ENCODE measurements around the gene NHERF2. TPM values are rescaled to one million over a fixed set of nuclear protein-coding genes. Genes with fewer than 3 reads are reported as not detected.

NHERF2 gene
- polyA plus RNA-seq, result 10 to 100 TPM; 26.3 to 36.1 TPM

DNA sequence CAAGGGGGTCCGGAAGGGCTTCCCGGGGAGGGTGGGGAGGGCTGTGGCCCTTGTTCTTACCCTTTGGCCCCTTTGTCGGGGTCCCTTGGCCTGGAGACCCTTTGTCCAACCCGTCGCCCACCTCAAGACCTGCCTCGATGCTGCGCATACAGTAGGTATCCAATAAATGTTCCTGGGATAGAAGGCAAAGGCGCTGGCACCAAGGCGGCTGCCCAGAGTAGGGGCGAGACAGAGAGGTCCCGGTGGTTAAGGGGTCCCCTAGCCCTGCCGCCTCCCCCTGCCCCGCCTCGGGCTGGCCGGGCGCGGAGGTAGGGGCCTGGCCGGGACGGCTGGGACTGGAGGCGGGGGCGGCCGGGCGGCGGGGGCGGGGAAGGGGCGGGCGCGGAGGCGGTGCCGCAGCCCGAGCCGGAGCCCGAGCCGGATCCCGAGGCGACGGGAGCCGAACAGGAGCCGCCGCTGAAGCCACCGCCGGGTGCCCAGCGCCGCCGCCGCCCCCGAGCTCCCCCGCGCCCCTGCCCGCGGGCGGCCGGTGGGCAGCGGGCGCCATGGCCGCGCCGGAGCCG, at the start of gene NHERF2:
Gene NHERF2, plus strand, starts transcription at position 442 of the 563 bp plus-strand sequence. Its CDS starts 104 bp downstream, at position 546.
- Histone ChIP-seq H3K36me3 (ENCODE audit: control insufficient read depth in 2 of 2, insufficient read depth in 2 of 2, low read length in 1 of 2) (no peaks in the 10 kb centered on the region), H3K27me3 (ENCODE audit: control insufficient read depth in 1 of 2, insufficient read depth in 2 of 2, low read length in 2 of 2) (no peaks in the 10 kb centered on the region), H3K27ac (ENCODE audit: low read depth in 2 of 2, low read length in 1 of 2) (peak within 1 kb of the TSS; percentile 60 to 63), H3K4me1 (ENCODE audit: control insufficient read depth in 2 of 2, insufficient read depth in 2 of 2, low read length in 1 of 2) (peaks cover 10 to 25% of the 10 kb centered on the region in 2 donors), H3K9me3 (ENCODE audit: control insufficient read depth in 2 of 2, insufficient read depth in 1 of 2, low read depth in 1 of 2, low read length in 1 of 2) (no peaks in the 10 kb centered on the region), H3K4me3 (ENCODE audit: low read depth in 1 of 2, low read length in 2 of 2) (peak within 1 kb of the TSS; percentile 55 to 63)
- WGBS, 2 donors, result 7% methylated on average over 52 to 59 of the region's 59 CpGs

DNA sequence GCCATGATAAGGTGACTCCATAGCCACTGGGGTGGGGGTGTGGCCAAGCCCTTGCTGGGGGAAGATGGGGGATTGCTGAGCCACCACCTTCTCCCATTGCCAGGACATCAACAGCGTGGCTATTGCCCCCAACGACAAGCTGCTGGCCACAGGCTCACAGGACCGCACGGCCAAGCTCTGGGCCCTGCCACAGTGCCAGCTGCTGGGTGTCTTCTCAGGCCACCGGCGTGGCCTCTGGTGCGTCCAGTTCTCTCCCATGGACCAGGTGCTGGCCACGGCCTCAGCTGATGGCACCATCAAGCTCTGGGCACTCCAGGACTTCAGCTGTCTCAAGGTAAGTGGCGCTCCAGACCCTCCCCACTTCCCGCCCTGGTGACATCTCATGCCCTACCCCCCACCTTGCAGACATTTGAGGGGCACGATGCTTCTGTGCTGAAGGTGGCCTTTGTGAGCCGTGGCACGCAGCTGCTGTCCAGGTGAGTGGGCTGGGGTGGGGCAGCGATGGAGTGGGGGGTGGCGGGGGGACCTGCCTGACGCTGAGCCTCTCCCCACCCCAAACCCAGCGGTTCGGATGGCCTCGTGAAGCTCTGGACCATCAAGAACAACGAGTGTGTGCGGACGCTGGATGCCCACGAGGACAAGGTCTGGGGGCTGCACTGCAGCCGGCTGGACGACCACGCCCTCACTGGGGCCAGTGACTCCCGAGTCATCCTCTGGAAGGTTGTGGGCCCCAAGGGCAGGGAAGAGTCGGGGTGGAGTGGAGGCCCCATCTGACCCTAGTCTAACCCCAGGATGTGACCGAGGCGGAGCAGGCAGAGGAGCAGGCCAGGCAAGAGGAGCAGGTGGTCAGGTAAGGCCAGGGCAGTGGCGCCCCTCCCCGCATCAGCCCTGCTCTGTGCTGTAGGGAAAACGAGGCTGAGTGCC, 49.5 kb upstream of the NHERF2 start:
- H3K27me3 ChIP-seq (ENCODE audit: control insufficient read depth in 1 of 2, insufficient read depth in 2 of 2, low read length in 2 of 2), result peaks cover 0 to 10% of the 10 kb centered on the region in 2 donors
- H3K9me3 ChIP-seq (ENCODE audit: control insufficient read depth in 2 of 2, insufficient read depth in 1 of 2, low read depth in 1 of 2, low read length in 1 of 2), result no peaks in the 10 kb centered on the region
- WGBS, 2 donors, result 88 to 90% methylated on average over 32 to 33 of the region's 33 CpGs
- H3K27ac ChIP-seq (ENCODE audit: low read depth in 2 of 2, low read length in 1 of 2), result no peak overlapping the region
- H3K4me1 ChIP-seq (ENCODE audit: control insufficient read depth in 2 of 2, insufficient read depth in 2 of 2, low read length in 1 of 2), result peaks cover 4 to 46% of the 10 kb centered on the region in 2 donors
- H3K4me3 ChIP-seq (ENCODE audit: low read depth in 1 of 2, low read length in 2 of 2), result no peak overlapping the region
- peaks cover 5 to 47% of the 10 kb centered on the region in 2 donors for H3K36me3 ChIP-seq (ENCODE audit: control insufficient read depth in 2 of 2, insufficient read depth in 2 of 2, low read length in 1 of 2)

DNA sequence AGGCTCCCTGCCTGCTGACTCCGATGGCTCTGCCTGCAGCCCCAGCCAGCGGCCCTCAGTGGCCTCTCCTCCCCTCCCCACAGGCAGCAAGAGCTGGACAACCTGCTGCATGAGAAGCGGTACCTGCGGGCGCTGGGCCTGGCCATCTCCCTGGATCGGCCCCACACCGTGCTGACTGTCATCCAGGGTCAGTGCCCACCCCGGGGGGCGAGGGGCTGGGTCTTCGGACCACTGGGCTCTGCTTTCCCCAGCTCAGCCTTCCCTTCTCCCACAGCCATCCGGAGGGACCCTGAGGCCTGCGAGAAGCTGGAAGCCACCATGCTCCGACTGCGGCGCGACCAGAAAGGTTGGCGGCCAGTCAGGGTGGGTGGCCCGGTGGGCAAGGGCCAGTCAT, 48.8 kb upstream of the NHERF2 start:
- Histone ChIP-seq H3K36me3 (ENCODE audit: control insufficient read depth in 2 of 2, insufficient read depth in 2 of 2, low read length in 1 of 2) (peaks cover 5 to 47% of the 10 kb centered on the region in 2 donors), H3K27me3 (ENCODE audit: control insufficient read depth in 1 of 2, insufficient read depth in 2 of 2, low read length in 2 of 2) (peaks cover 0 to 10% of the 10 kb centered on the region in 2 donors), H3K9me3 (ENCODE audit: control insufficient read depth in 2 of 2, insufficient read depth in 1 of 2, low read depth in 1 of 2, low read length in 1 of 2) (no peaks in the 10 kb centered on the region), H3K27ac (ENCODE audit: low read depth in 2 of 2, low read length in 1 of 2) (peak overlapping the region in 1 of 2 donors; percentile 60), H3K4me3 (ENCODE audit: low read depth in 1 of 2, low read length in 2 of 2) (peak overlapping the region in 1 of 2 donors; percentile 6), H3K4me1 (ENCODE audit: control insufficient read depth in 2 of 2, insufficient read depth in 2 of 2, low read length in 1 of 2) (peaks cover 4 to 41% of the 10 kb centered on the region in 2 donors)
- 91 to 95% methylated on average over 18 of the region's 18 CpGs for WGBS, 2 donors

DNA sequence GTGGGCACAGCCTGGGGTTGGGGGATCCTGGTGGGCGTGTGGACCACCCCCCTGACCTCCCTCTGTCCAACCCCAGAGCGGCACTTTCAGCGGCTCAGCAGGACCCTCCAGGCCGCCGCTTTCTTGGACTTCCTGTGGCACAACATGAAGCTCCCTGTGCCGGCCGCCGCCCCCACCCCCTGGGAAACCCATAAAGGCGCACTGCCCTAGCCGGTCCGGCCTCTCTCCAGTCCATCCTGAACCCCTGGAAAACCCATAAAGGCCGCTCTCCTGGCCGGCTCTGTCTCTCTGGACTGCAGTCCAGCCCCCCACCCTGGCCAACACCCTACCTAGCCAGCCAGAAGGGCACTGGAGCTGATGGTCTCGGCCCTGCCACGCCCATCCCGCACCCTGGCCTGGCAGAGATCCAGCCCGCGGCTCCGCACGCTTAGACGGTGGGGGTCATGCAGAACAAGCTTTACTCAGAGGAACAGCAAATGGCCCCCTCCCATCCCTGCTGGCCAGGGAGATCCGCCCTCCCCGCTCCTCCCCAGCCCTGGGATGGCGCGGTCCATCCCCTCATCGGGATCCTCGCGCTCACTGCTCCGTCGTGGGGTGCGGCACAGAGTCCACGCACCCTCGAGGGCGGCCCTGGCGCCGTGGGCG, 48.1 kb upstream of the NHERF2 start:
- Histone ChIP-seq H3K27me3 (ENCODE audit: control insufficient read depth in 1 of 2, insufficient read depth in 2 of 2, low read length in 2 of 2) (peaks cover 0 to 10% of the 10 kb centered on the region in 2 donors), H3K27ac (ENCODE audit: low read depth in 2 of 2, low read length in 1 of 2) (peak overlapping the region; percentile 78 to 79), H3K9me3 (ENCODE audit: control insufficient read depth in 2 of 2, insufficient read depth in 1 of 2, low read depth in 1 of 2, low read length in 1 of 2) (no peaks in the 10 kb centered on the region), H3K36me3 (ENCODE audit: control insufficient read depth in 2 of 2, insufficient read depth in 2 of 2, low read length in 1 of 2) (peaks cover 5 to 47% of the 10 kb centered on the region in 2 donors), H3K4me3 (ENCODE audit: low read depth in 1 of 2, low read length in 2 of 2) (peak overlapping the region; percentile 42), H3K4me1 (ENCODE audit: control insufficient read depth in 2 of 2, insufficient read depth in 2 of 2, low read length in 1 of 2) (peaks cover under 1 to 43% of the 10 kb centered on the region in 2 donors)
- 57 to 74% methylated on average over 35 to 37 of the region's 37 CpGs for WGBS, 2 donors

DNA sequence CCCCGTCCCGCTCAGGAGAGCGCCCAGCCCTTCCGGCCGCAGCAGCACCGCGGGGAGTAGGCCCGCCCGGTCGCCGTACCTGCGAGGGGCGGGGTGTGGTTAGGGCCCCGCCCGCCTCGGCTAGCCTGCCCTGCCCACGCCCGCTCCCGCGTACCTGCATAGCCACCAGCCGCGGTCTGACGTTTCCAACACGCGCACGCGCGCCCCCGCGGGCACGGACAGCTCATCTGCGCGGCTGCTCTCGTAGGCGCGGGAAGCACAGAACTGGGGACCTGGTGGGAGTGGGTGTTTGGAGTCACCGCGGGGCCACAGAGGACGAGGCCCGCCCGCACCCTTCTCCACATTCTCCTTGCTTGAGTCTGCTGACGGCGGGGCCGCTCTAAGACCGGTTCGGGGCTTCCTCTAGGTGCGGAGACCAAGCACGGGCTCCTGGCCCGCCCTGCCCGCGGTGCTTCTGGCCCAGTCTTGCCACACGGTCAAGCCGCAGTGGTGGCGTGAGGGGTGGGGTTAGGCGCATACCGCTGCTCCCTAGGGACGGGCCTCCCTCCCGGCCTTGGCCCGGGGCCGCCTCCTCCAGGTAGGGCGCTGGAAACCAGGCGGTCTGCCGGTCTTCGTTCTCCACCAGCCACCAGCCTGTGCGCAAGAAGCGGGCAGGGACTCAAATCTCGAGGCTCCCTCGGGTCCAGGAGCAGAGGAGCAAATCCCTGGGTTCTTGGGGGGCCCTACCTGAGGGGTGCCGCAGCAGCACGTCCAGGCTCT, 47.3 kb upstream of the NHERF2 start:
- Histone ChIP-seq H3K9me3 (ENCODE audit: control insufficient read depth in 2 of 2, insufficient read depth in 1 of 2, low read depth in 1 of 2, low read length in 1 of 2) (no peaks in the 10 kb centered on the region), H3K4me1 (ENCODE audit: control insufficient read depth in 2 of 2, insufficient read depth in 2 of 2, low read length in 1 of 2) (peaks cover 0 to 44% of the 10 kb centered on the region in 2 donors)
- WGBS, 2 donors, result 19% methylated on average over 60 to 70 of the region's 70 CpGs

DNA sequence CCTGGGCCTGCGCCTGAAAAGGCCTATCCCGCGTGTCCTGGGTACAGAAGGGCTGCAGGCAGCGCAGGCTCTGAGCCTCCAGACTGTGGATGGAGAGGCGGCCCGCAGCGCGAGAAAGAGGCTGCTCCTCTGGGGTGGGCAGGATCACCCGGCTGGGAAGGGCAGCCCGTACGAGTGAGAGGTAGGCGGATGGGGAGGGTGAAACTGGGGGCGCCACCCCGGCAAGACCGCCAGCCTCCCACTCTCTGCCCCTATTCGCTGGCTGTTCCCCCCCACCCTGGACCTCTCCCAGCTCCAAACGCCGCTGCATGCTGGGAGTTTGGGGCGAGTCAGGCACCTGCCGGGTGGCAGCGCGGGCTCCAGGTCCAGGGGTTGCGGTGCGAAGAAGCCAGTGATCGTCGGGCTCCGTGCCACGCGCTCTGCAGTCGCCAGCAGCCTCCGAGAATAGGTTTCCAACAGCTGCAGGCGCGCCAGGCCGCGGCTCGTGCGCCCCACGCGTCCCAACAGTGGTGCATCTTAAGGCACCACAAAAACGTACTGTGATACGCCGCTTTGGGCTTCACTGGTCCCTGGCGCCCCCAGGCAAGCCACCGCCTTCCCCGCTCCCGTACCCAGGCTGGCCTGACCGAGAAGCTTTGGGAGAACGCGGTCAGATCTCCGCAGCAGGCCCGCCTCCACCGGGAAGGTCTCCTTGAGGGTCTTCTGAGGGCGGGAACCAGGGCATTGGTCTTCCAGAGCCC, 46.5 kb upstream of the NHERF2 start:
- H3K9me3 ChIP-seq (ENCODE audit: control insufficient read depth in 2 of 2, insufficient read depth in 1 of 2, low read depth in 1 of 2, low read length in 1 of 2), result no peaks in the 10 kb centered on the region
- peaks cover 5 to 34% of the 10 kb centered on the region in 2 donors for H3K36me3 ChIP-seq (ENCODE audit: control insufficient read depth in 2 of 2, insufficient read depth in 2 of 2, low read length in 1 of 2)
- H3K4me1 ChIP-seq (ENCODE audit: control insufficient read depth in 2 of 2, insufficient read depth in 2 of 2, low read length in 1 of 2), result peaks cover 5 to 47% of the 10 kb centered on the region in 2 donors
- peak overlapping the region; percentile 8 to 42 for H3K4me3 ChIP-seq (ENCODE audit: low read depth in 1 of 2, low read length in 2 of 2)
- peak overlapping the region; percentile 70 to 78 for H3K27ac ChIP-seq (ENCODE audit: low read depth in 2 of 2, low read length in 1 of 2)
- peaks cover 0 to 10% of the 10 kb centered on the region in 2 donors for H3K27me3 ChIP-seq (ENCODE audit: control insufficient read depth in 1 of 2, insufficient read depth in 2 of 2, low read length in 2 of 2)
- WGBS, 2 donors, result 5 to 12% methylated on average over 53 of the region's 53 CpGs

More for the DNA sequence above, 47.3 kb upstream of the NHERF2 start:
- H3K27me3 ChIP-seq (ENCODE audit: control insufficient read depth in 1 of 2, insufficient read depth in 2 of 2, low read length in 2 of 2), result peaks cover 0 to 10% of the 10 kb centered on the region in 2 donors
- H3K27ac ChIP-seq (ENCODE audit: low read depth in 2 of 2, low read length in 1 of 2), result peak overlapping the region; percentile 78 to 79
- H3K4me3 ChIP-seq (ENCODE audit: low read depth in 1 of 2, low read length in 2 of 2), result peak overlapping the region; percentile 42
- H3K36me3 ChIP-seq (ENCODE audit: control insufficient read depth in 2 of 2, insufficient read depth in 2 of 2, low read length in 1 of 2), result peaks cover 5 to 42% of the 10 kb centered on the region in 2 donors

DNA sequence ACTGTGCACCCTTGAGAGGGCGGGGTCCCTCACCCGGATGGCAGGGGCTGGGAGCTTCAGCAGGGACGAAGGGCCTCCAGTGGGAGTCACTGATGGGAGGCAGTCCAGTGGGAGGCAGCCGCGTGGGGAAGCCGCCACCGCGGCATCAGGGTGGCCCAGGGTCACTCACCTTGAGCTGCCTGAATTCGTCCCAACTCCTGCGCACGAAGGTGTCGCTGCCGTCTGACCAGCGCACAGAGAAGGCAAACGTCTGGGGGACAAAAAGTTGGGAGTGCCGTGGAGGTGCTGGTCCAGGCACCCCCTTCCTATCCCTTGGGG, 46.0 kb upstream of the NHERF2 start:
- Histone ChIP-seq H3K27ac (ENCODE audit: low read depth in 2 of 2, low read length in 1 of 2) (no peak overlapping the region), H3K4me1 (ENCODE audit: control insufficient read depth in 2 of 2, insufficient read depth in 2 of 2, low read length in 1 of 2) (peaks cover 5 to 52% of the 10 kb centered on the region in 2 donors), H3K27me3 (ENCODE audit: control insufficient read depth in 1 of 2, insufficient read depth in 2 of 2, low read length in 2 of 2) (peaks cover 0 to 10% of the 10 kb centered on the region in 2 donors), H3K9me3 (ENCODE audit: control insufficient read depth in 2 of 2, insufficient read depth in 1 of 2, low read depth in 1 of 2, low read length in 1 of 2) (no peaks in the 10 kb centered on the region), H3K36me3 (ENCODE audit: control insufficient read depth in 2 of 2, insufficient read depth in 2 of 2, low read length in 1 of 2) (peaks cover 5 to 32% of the 10 kb centered on the region in 2 donors), H3K4me3 (ENCODE audit: low read depth in 1 of 2, low read length in 2 of 2) (peak overlapping the region; percentile 1 to 5)
- WGBS, 2 donors, result 17% methylated on average over 16 of the region's 16 CpGs

DNA sequence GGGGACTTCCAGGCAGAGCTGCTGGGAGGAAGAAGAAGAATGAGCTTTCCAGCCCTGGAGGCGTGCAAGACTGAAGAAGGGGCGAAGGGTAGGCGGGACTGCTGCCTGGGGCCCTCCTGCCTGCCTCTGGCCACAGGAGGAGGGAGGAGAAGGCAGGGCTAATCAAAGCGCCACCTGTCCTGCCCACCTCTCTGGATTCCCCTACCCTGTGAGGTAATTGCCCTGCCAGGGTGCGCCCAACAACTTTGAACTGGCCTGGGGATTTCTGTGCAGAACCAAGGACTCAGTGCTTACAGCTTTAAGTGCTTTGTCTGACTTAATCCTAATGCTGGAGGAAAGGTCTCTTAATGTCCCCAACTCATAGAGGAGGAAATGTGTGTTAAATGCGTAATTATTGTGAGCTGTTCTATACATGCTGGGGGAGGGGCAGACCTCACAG, 45.3 kb upstream of the NHERF2 start, which contains the start of gene NOXO1:
Gene NOXO1, minus strand, starts transcription at position 72 of the 439 bp plus-strand sequence. CDS start 290 bp downstream, outside the sequence.
- Histone ChIP-seq H3K9me3 (ENCODE audit: control insufficient read depth in 2 of 2, insufficient read depth in 1 of 2, low read depth in 1 of 2, low read length in 1 of 2) (no peaks in the 10 kb centered on the region), H3K27me3 (ENCODE audit: control insufficient read depth in 1 of 2, insufficient read depth in 2 of 2, low read length in 2 of 2) (peaks cover 0 to 10% of the 10 kb centered on the region in 2 donors), H3K4me1 (ENCODE audit: control insufficient read depth in 2 of 2, insufficient read depth in 2 of 2, low read length in 1 of 2) (peaks cover 5 to 55% of the 10 kb centered on the region in 2 donors), H3K27ac (ENCODE audit: low read depth in 2 of 2, low read length in 1 of 2) (peak within 1 kb of the TSS in 1 of 2 donors; percentile 20), H3K36me3 (ENCODE audit: control insufficient read depth in 2 of 2, insufficient read depth in 2 of 2, low read length in 1 of 2) (peaks cover 5 to 32% of the 10 kb centered on the region in 2 donors), H3K4me3 (ENCODE audit: low read depth in 1 of 2, low read length in 2 of 2) (peak within 1 kb of the TSS; percentile 1 to 8)
- 29 to 31% methylated on average over 6 of the region's 6 CpGs for WGBS, 2 donors
